Measurements from ENCODE around the gene DLAT. TPM values are rescaled to one million over a fixed set of nuclear protein-coding genes. Genes with fewer than 3 reads are reported as not detected.

Gene DLAT
- total RNA-seq, 1 donor from 2014 or later, result 43.8 TPM

- peak overlapping the region; percentile 50 for H3K27ac Mint-ChIP-seq
- peaks cover 4% of the 10 kb centered on the region for H3K27me3 Mint-ChIP-seq
- no peaks in the 10 kb centered on the region for H3K9me3 Mint-ChIP-seq
- peaks cover 33% of the 10 kb centered on the region for H3K4me1 Mint-ChIP-seq (ENCODE audit: unreplicated experiment)
- no peak for DNase-seq (ENCODE audit: extremely low spot score, unreplicated experiment)
- H3K36me3 Mint-ChIP-seq, result no peaks in the 10 kb centered on the region
- peak overlapping the region; percentile 86 for H3K4me3 Mint-ChIP-seq
- peak; percentile 33 for TF ChIP-seq CTCF (conservative IDR thresholded peaks at IDR 0.05)
Observed at GRCh38 chr11:111978028-111978771, 47.0 kb upstream of the DLAT start.

GRCh38 chr11:111980062-111980461, 45.1 kb upstream of the DLAT start:
- Mint-ChIP-seq H3K36me3 (no peaks in the 10 kb centered on the region), H3K27me3 (peaks cover 4% of the 10 kb centered on the region)
- DNase-seq (ENCODE audit: extremely low spot score, unreplicated experiment), result no peak

GRCh38 chr11:111981270-111981669, 43.9 kb upstream of the DLAT start:
- Mint-ChIP-seq H3K4me3 (no peak overlapping the region), H3K9me3 (no peaks in the 10 kb centered on the region), H3K27me3 (peaks cover 4% of the 10 kb centered on the region), H3K27ac (no peak overlapping the region), H3K4me1 (ENCODE audit: unreplicated experiment) (peaks cover 36% of the 10 kb centered on the region), H3K36me3 (peaks cover 8% of the 10 kb centered on the region)
- DNase-seq (ENCODE audit: extremely low spot score, unreplicated experiment), result no peak
- TF ChIP-seq CTCF (conservative IDR thresholded peaks at IDR 0.05), result no peak

More at GRCh38 chr11:111980062-111980461, 45.1 kb upstream of the DLAT start:
- peaks cover 36% of the 10 kb centered on the region for H3K4me1 Mint-ChIP-seq (ENCODE audit: unreplicated experiment)
- H3K27ac Mint-ChIP-seq, result no peak overlapping the region
- H3K4me3 Mint-ChIP-seq, result no peak overlapping the region
- no peaks in the 10 kb centered on the region for H3K9me3 Mint-ChIP-seq
- TF ChIP-seq CTCF (conservative IDR thresholded peaks at IDR 0.05), result no peak

- Mint-ChIP-seq H3K9me3 (no peaks in the 10 kb centered on the region), H3K27me3 (peaks cover 4% of the 10 kb centered on the region), H3K4me3 (peak overlapping the region; percentile 89), H3K27ac (peak overlapping the region; percentile 93), H3K36me3 (peaks cover 11% of the 10 kb centered on the region), H3K4me1 (ENCODE audit: unreplicated experiment) (peaks cover 31% of the 10 kb centered on the region)
- no peak for DNase-seq (ENCODE audit: extremely low spot score, unreplicated experiment)
- TF ChIP-seq CTCF (conservative IDR thresholded peaks at IDR 0.05), result peak; percentile 74
Observed at GRCh38 chr11:111982019-111982464, 43.2 kb upstream of the DLAT start.

- H3K4me3 Mint-ChIP-seq, result peak overlapping the region; percentile 89
- H3K36me3 Mint-ChIP-seq, result peaks cover 11% of the 10 kb centered on the region
- H3K27me3 Mint-ChIP-seq, result peaks cover 4% of the 10 kb centered on the region
- H3K9me3 Mint-ChIP-seq, result no peaks in the 10 kb centered on the region
- no peak for DNase-seq (ENCODE audit: extremely low spot score, unreplicated experiment)
- peak overlapping the region; percentile 93 for H3K27ac Mint-ChIP-seq
- H3K4me1 Mint-ChIP-seq (ENCODE audit: unreplicated experiment), result peaks cover 31% of the 10 kb centered on the region
- TF ChIP-seq CTCF (conservative IDR thresholded peaks at IDR 0.05), result no peak
Observed at GRCh38 chr11:111982541-111983186, 42.5 kb upstream of the DLAT start.

Data from type B pancreatic cell (in vitro differentiated cells).